GM06990 (cell line): ENCODE results near the gene NAGLU.
A peak's percentile ranks its signal among the peaks of the same experiment; 100 is the strongest.

Experiments used
- DNase-seq: peaks from one replicate; pipeline ENCODE4 v3.0.0-alpha.2; 2011; ENCODE audit not compliant: insufficient read length; ENCODE audit errors: extremely low read depth
- H3K27me3 ChIP-seq: replicated peaks from 2 replicates; pipeline ENCODE4 v1.6.0; 2011; ENCODE audit warnings: low read length; ENCODE audit not compliant: control insufficient read depth, insufficient read depth
- H3K36me3 ChIP-seq: 2 replicates; pipeline ENCODE4 v1.5.1; 2011; ENCODE audit warnings: low read length; ENCODE audit not compliant: control insufficient read depth, insufficient read depth
- H3K4me3 ChIP-seq: replicated peaks from 2 replicates; pipeline ENCODE4 v1.5.1; 2011; ENCODE audit warnings: low read depth, mild to moderate bottlenecking, control low read depth, low read length
- TF ChIP-seq, protein P1 (sequence below): IDR thresholded peaks from 2 replicates; pipeline ENCODE4 v1.5.1; 2011; ENCODE audit warnings: low read length, control low read depth, mild to moderate bottlenecking, inconsistent platforms; ENCODE audit not compliant: insufficient read depth, poor library complexity, severe bottlenecking

The NAGLU gene

DNA sequence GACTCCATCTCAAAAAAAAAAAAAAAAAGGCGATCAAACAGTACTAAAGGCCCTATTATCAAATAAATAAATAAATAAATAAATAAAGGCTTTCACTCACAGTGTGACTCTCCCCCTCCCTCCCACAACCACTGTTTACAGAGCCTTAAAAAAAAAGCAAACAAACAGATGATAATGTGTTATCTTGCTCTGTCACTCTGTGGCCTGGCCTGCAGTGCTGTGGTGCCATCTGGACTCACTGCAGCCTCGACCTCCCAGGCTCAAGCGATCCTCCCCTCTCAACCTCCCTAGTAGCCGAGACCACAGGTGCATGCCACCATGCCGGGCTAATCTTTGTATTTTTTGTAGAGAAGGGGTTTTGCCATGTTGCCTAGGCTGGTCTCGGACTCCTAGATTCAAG, 8.1 kb upstream of the NAGLU start:
- no peaks in the 10 kb centered on the region for H3K36me3 ChIP-seq
- no peak overlapping the region for H3K4me3 ChIP-seq
- no peaks in the 10 kb centered on the region for H3K27me3 ChIP-seq
- TF ChIP-seq, protein P1, sequence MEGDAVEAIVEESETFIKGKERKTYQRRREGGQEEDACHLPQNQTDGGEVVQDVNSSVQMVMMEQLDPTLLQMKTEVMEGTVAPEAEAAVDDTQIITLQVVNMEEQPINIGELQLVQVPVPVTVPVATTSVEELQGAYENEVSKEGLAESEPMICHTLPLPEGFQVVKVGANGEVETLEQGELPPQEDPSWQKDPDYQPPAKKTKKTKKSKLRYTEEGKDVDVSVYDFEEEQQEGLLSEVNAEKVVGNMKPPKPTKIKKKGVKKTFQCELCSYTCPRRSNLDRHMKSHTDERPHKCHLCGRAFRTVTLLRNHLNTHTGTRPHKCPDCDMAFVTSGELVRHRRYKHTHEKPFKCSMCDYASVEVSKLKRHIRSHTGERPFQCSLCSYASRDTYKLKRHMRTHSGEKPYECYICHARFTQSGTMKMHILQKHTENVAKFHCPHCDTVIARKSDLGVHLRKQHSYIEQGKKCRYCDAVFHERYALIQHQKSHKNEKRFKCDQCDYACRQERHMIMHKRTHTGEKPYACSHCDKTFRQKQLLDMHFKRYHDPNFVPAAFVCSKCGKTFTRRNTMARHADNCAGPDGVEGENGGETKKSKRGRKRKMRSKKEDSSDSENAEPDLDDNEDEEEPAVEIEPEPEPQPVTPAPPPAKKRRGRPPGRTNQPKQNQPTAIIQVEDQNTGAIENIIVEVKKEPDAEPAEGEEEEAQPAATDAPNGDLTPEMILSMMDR: no peak
- DNase-seq: no peak

DNA sequence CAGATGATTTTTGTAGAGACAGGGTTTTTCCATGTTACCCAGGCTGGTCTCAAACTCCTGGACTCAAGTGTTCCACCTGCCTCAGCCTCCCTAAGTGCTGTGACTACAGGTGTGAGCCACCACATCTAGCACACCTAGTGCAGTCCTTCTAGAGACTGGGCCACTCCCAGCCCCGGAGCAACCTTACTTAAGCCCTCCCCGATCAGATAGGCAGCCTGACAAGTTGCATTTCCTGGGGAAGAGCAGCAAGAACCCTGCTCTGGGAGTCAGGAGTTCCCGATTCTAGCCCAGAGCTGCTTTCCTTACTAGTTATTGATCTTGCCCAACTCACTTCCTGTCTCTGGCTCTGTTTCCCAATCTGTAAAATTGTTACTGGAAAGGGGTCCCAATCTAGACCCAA, 7.0 kb upstream of the NAGLU start:
- TF ChIP-seq, protein P1: no peak
- Histone ChIP-seq H3K27me3 (no peaks in the 10 kb centered on the region), H3K4me3 (no peak overlapping the region), H3K36me3 (no peaks in the 10 kb centered on the region)
- no peak for DNase-seq

DNA sequence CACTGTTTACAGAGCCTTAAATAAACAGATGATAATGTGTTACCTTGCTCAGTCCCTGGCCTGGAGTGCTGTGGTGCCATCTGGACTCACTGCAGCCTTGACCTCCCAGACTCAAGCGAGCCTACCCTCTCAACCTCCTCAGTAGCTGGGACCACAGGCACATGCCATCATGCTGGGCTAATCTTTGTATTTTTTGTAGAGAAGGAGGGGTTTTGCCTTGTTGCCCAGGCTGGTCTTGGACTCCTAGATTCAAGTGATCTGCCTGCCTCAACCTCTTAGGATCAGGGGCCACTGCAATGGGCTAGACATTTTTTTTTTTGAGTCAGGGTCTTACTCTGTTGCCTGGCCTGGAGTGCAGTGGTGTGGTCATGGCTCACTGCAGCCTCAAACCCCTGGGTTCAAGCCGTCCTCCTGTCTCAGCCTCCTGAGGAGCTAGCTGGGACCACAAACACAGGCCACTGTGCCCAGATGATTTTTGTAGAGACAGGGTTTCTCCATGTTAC, 5.0 kb upstream of the NAGLU start:
- DNase-seq: no peak
- H3K36me3 ChIP-seq: no peaks in the 10 kb centered on the region
- H3K27me3 ChIP-seq: no peaks in the 10 kb centered on the region
- H3K4me3 ChIP-seq: no peak overlapping the region
- TF ChIP-seq, protein P1: no peak

DNA sequence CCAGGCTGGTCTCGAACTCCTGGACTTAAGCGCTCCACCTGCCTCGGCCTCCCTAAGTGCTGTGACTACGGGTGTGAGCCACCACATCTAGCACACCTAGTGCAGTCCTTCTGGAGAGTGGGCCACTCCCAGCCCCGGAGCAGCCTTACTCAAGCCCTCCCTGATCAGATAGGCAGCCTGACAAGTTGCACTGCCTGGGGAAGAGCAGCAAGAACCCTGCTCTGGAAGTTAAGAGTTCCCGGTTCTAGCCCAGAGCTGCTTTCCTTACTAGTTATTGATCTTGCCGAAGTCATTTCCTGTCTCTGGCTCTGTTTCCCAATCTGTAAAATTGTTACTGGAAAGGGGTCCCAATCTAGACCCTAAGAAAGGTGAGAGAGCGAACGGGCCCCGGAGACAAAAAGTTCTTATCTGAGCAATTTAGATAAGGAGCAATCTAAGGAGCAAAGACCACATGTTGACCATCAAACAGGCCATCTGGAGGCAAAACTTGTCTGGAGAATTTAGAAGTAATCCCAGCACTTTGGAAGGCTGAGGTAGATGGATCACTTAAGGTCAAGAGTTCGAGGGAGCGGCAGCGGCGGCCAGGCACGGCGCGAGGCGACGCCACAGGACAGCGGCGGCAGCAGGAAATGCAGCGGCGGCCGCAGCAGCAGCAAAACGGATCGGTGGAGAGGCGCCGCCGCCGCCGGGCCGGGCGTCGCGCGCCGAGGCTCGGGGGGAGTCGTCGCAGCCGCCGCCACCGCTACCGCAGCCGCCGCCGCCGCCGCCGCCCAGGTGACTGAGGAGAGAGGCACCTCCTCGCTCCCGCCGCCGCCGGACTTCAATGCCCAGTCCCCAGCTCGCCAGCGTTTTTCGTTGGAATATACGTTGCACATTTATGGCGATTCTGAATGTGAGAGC, 4.3 kb upstream of the NAGLU start:
- no peaks in the 10 kb centered on the region for H3K36me3 ChIP-seq
- no peaks in the 10 kb centered on the region for H3K27me3 ChIP-seq
- H3K4me3 ChIP-seq: peak overlapping the region; percentile 62
- DNase-seq: peak; percentile 78
- TF ChIP-seq, protein P1: peak; percentile 36

DNA sequence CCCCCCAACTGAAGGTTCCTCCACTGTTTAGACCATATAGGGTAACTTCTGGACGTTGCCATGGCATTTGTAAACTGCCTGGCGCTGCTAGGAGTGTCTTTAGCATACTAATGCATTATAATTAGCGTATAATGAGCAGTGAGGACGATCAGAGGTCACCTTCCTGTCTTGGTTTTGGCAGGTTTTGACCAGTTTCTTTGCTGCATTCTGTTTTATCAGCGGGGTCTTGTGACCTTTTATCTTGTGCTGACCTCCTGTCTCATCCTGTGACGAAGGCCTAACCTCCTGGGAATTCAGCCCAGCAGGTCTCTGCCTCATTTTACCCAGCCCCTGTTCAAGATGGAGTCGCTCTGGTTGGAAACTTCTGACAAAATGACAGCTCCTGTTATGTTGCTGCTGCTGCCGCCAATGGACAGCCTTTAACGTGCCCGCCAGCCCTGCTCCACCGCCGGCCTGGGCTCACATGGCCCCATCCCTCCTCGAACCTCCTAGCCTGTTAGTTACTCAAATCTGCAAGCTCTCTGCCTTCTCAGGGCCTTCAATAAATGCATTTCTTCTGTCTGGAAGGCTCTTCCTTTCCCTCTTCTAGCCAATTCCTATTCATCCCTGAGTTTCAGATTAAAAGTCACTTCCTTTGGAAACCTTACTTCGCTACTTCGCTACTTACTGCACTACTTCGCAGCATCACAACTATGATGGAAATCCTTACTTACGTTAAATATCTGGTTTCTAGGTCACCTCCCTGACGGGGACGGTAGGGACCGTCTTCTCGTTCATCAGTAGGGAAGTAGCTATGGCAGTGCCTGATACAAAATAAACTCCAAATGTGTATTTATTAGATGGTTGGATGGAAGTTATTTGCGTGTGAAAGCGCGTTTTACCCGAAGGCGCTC, 640 bp upstream of the NAGLU start:
- TF ChIP-seq, protein P1: no peak
- peak overlapping the region; percentile 69 for H3K4me3 ChIP-seq
- no peaks in the 10 kb centered on the region for H3K27me3 ChIP-seq
- DNase-seq: no peak
- H3K36me3 ChIP-seq: peaks cover 6% of the 10 kb centered on the region
